Measurements from ENCODE around the gene B3GAT2.

B3GAT2 gene

GRCh38 chr6:70900047-70900446 is 56.8 kb downstream of the B3GAT2 start:
- no peaks in the 10 kb centered on the region for H3K36me3 ChIP-seq (ENCODE audit: control insufficient read depth, insufficient read depth, low read length)
- TF ChIP-seq, protein P1, sequence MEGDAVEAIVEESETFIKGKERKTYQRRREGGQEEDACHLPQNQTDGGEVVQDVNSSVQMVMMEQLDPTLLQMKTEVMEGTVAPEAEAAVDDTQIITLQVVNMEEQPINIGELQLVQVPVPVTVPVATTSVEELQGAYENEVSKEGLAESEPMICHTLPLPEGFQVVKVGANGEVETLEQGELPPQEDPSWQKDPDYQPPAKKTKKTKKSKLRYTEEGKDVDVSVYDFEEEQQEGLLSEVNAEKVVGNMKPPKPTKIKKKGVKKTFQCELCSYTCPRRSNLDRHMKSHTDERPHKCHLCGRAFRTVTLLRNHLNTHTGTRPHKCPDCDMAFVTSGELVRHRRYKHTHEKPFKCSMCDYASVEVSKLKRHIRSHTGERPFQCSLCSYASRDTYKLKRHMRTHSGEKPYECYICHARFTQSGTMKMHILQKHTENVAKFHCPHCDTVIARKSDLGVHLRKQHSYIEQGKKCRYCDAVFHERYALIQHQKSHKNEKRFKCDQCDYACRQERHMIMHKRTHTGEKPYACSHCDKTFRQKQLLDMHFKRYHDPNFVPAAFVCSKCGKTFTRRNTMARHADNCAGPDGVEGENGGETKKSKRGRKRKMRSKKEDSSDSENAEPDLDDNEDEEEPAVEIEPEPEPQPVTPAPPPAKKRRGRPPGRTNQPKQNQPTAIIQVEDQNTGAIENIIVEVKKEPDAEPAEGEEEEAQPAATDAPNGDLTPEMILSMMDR (IDR thresholded peaks at IDR 0.05; ENCODE audit: insufficient read depth, low read length, poor library complexity, severe bottlenecking): no peak
- no peak overlapping the region for H3K4me3 ChIP-seq (replicated peaks; ENCODE audit: low read depth, low read length)
- no peaks in the 10 kb centered on the region; the same call in 1 of the 2 replicates for H3K27me3 ChIP-seq (replicated peaks; ENCODE audit: control insufficient read depth, insufficient read depth, low read length)
- DNase-seq (ENCODE audit: extremely low read depth, insufficient read length): no peak

GRCh38 chr6:70894001-70894400 is 62.9 kb downstream of the B3GAT2 start:
- H3K36me3 ChIP-seq (ENCODE audit: control insufficient read depth, insufficient read depth, low read length): no peaks in the 10 kb centered on the region
- H3K27me3 ChIP-seq (replicated peaks; ENCODE audit: control insufficient read depth, insufficient read depth, low read length): no peaks in the 10 kb centered on the region
- no peak overlapping the region for H3K4me3 ChIP-seq (replicated peaks; ENCODE audit: low read depth, low read length)
- TF ChIP-seq, protein P1 (IDR thresholded peaks at IDR 0.05; ENCODE audit: insufficient read depth, low read length, poor library complexity, severe bottlenecking): no peak
- DNase-seq (ENCODE audit: extremely low read depth, insufficient read length): no peak

GRCh38 chr6:70889270-70889669 is 67.6 kb downstream of the B3GAT2 start:
- no peak for DNase-seq (ENCODE audit: extremely low read depth, insufficient read length)

GRCh38 chr6:70886661-70887060 is 70.2 kb downstream of the B3GAT2 start:
- no peak for DNase-seq (ENCODE audit: extremely low read depth, insufficient read length)
- Histone ChIP-seq H3K36me3 (ENCODE audit: control insufficient read depth, insufficient read depth, low read length) (no peaks in the 10 kb centered on the region), H3K4me3 (replicated peaks; ENCODE audit: low read depth, low read length) (no peak overlapping the region), H3K27me3 (replicated peaks; ENCODE audit: control insufficient read depth, insufficient read depth, low read length) (no peaks in the 10 kb centered on the region)
- TF ChIP-seq, protein P1 (IDR thresholded peaks at IDR 0.05; ENCODE audit: insufficient read depth, low read length, poor library complexity, severe bottlenecking): no peak

More at GRCh38 chr6:70889270-70889669, 67.6 kb downstream of the B3GAT2 start:
- Histone ChIP-seq H3K27me3 (replicated peaks; ENCODE audit: control insufficient read depth, insufficient read depth, low read length) (no peaks in the 10 kb centered on the region), H3K4me3 (replicated peaks; ENCODE audit: low read depth, low read length) (no peak overlapping the region), H3K36me3 (ENCODE audit: control insufficient read depth, insufficient read depth, low read length) (no peaks in the 10 kb centered on the region)
- TF ChIP-seq, protein P1 (IDR thresholded peaks at IDR 0.05; ENCODE audit: insufficient read depth, low read length, poor library complexity, severe bottlenecking): no peak

DNA sequence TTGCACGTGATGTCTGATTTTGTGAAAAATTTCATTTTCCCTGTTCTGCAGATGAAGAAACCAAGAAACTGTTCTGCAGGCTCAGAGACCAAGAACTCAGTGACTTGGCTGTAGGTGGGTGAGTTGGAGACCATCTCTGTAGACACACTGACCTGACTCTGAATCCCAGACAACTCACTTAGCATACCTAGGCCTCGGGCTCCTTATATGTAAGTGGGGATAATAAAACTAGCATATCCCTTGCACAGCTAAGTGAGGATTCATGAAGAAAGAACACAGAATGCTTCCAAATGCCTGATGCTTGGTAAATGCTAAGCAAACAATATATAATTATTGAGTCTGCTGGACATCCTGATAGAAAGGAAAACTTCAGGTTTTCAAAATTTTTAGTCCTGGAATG is 70.8 kb downstream of the B3GAT2 start:
- DNase-seq (ENCODE audit: extremely low read depth, insufficient read length): no peak
- no peak overlapping the region for H3K4me3 ChIP-seq (replicated peaks; ENCODE audit: low read depth, low read length)
- TF ChIP-seq, protein P1 (IDR thresholded peaks at IDR 0.05; ENCODE audit: insufficient read depth, low read length, poor library complexity, severe bottlenecking): no peak
- H3K36me3 ChIP-seq (ENCODE audit: control insufficient read depth, insufficient read depth, low read length): no peaks in the 10 kb centered on the region
- H3K27me3 ChIP-seq (replicated peaks; ENCODE audit: control insufficient read depth, insufficient read depth, low read length): no peaks in the 10 kb centered on the region
